Left colon (tissue), 2 donors: ENCODE data around the gene FLRT3. TPM values are rescaled to one million over a fixed set of nuclear protein-coding genes. Genes with fewer than 3 reads are reported as not detected.

Experiments
- ATAC-seq: fragments of 200-7000 bp; cut with Tn5 transposase; one replicate; pipeline ENCODE4 v1.9.1; 2020; ENCODE audit warnings: mild to moderate bottlenecking, moderate library complexity
- DNase-seq, 2 donors: peaks; one replicate each; pipeline ENCODE4 v3.0.0-alpha.2; 2020
- intact Hi-C, 2 donors: fragments of 100-400 bp; cut with DNase I in 1 of 2; cut with micrococcal nuclease in 1 of 2; formaldehyde crosslinking; loops; one replicate each; pipeline versions ENCODE4 v1.11.2 to v1.14.0; 2022; cut with DNase I, micrococcal nuclease
- total RNA-seq, 2 donors: library from RNA; stranded (reverse); fragmentation: NEBNext Ultra II Directional; extraction: Animal tissue kit (Norgen Biotek cat#: 25700); gene quantifications; one replicate each; pipeline ENCODE4 v1.2.1, GENCODE V29; 2021
- donor health status: DM: no; HTN: no; CAD: no.
- donor health status: DM: yes; HTN: yes; CAD: no.

FLRT3 gene
- total RNA-seq, 2 donors from 2014 or later: 1.3 to 4.2 TPM

DNA sequence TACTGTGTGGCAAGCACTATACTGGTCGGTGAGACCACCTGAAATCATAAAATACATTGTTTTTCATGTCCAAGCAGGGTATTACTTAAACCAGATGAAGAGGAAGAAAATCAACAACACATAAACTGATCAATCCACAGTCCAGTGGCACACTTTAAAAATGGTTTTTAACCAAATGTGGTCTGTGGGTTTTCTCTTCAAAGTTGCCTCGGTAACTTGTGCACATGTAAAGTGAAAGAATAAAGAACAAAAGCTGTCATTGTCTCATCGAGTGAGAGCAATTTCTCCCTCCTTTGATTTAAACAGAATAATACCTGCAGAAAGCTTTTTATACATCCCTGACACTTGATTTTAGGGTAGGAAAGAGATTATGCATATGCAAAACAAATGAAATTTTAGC lies 3.7 kb downstream of the FLRT3 start:
- DNase-seq: no peak
- intact Hi-C loops: no loop called here
- no peak for ATAC-seq

DNA sequence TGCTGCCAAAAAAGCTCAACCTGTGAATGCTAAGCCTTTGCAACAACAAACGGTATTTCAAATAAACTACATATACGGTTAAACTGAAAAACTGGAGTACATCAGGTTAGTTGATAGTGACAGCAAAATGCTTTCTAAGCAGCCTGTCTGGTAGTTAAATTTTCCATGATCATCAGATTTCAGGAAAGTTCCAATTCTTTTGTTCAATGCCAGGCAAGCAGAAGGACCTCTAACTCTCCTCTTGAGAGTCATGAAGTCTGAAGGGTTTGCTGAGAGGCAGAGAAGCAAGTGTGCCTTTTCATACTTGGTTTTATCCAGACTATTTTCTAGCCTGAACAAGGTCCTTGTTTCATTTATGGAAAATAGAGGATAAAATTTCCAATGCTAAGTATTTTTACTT lies 4.5 kb downstream of the FLRT3 start:
- intact Hi-C loops: no loop called here
- no peak for DNase-seq
- no peak for ATAC-seq

DNA sequence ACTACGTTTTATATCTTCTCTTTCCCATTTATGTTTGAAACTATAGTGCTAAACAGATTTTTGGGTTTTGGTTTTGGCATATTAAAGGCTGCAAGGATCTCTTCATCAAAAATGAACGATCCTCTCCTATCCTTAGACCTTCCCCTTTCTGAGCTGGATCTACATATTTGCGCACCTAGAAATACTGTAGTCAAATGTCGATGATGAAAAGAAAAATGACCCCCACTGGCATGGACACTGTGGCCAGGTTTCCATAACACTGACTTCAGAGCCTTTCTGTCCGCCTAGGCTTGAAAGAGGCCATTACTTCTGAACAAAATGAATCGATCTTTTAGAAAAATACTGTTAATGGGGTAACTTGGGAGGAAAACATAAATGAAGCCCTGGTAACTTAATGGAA lies 5.8 kb downstream of the FLRT3 start:
- ATAC-seq (no peak), DNase-seq (no peak)
- intact Hi-C loops: no loop called here

DNA sequence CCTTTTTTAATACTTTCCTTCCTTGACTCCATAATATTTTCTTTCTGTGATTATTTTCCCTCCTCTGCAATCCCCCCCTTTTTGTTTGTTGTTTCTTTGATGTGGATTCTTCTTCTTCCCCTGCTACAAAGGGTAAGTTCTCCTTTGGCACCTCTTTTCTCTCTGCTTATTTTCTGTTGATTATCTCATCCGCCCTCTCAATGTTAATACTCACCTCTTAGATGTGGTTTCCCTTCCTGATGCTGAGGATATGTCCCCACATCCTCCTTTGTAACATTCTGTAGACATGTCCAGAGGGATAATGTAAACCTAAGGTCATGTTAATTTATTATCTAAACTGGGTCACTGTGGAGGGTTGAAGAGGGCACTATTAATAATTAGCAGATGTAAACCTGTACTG lies 17.7 kb downstream of the FLRT3 start:
- intact Hi-C loops: no loop called here
- DNase-seq (no peak), ATAC-seq (no peak)

DNA sequence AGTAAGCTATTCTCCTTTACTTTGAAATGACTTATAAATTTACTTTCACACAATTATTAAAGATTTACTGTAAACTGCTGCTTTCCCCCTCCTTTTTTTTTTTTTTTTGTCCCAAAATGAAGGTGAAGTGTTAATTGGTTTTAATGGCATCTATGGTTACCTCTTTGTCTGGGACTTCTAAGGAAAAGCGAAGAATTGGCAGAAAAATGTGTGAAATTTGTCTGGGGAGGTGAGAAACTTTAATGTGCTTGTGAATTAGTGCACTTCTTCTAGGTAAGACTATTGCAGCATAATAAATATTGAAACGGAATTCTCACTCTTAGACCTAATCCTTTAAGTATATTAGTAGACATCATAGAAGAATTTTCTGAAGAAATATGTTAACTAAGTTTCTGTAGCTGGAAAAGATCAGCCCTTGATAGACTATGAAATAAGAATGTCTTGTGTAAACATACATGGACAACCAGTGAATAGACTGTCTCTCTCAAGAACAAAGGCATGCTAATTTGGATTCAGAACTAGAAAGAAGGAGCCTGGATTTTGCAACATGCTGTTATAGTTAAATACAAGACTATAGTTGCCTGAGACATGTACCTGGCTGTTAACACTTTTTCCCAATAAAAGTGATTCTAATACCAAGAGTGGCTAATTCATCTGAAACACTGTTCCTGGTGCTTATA lies 23.9 kb downstream of the FLRT3 start:
- DNase-seq: no peak
- intact Hi-C loops: no loop called here

DNA sequence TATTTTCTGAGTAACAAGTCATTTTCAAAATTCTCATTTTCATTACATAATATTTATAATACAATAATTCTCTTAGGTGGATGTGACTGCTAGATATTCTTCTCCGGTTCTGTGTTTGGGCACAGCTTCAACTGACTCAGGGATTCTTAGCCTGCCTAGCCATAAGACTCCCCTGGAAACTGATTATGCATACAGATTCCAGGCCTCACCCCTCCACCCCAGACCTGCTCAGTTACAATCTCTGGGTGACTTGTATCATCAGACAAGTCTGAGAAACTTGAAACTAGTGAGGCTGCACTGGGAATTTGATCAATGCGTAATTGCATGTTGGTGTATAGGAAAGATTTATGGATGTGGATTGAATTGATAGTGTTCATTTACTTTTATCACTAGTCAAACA lies 25.4 kb downstream of the FLRT3 start:
- intact Hi-C loops: no loop called here
- no peak for ATAC-seq
- no peak for DNase-seq

More for the DNA sequence above, 23.9 kb downstream of the FLRT3 start:
- ATAC-seq: no peak

DNA sequence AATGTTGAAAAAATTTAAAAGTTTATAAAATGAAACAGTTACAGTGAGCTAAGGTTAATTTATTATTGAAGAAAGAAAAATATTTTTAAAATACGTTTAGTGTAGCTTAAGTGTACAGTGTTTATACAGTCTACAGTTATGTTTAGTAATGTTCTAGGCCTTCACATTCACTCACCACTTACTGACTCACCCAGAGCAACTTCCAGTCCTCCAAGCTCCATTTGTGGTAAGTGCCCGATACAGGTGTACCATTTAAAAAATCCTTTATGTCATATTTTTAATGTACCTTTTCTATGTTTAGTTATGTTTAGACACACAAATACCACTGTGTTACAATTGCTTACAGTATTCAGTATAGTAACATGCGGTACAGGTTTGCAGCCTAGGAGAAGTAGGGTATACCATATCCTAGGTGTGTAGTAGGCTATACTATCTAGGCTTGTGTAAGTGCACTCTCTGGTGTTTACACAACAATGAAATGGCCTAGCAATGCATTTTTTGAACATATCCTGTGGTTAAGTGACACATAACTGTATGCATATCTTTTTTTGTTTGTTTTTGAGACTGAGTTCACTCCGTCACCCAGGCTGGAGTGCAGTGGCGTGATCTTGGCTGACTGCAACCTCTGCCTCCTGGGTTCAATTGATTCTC lies 26.3 kb downstream of the FLRT3 start:
- no peak for ATAC-seq
- DNase-seq: no peak
- intact Hi-C loops: no loop called here

DNA sequence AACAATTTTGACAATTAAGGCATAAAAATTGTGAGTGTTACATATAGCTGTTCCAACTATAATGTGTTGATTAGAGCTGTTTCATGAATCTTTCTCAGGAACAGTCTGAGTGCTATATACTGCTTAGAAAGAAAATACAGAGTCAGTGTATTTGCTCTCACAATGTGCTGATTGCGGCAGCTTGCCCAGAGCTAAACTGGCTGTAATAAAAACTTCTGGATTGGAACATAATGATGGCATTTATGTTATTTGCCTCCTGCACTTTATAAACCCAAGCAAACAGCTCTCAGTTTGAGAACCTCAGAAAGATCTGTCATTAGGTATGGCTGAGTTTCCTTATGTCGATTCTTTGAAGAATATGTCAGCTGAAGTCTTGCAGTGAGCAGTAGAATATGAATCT lies 29.5 kb downstream of the FLRT3 start:
- ATAC-seq (peak; percentile 78), DNase-seq (peak in 1 of 2 donors; percentile 8)
- intact Hi-C loops: no loop called here

DNA sequence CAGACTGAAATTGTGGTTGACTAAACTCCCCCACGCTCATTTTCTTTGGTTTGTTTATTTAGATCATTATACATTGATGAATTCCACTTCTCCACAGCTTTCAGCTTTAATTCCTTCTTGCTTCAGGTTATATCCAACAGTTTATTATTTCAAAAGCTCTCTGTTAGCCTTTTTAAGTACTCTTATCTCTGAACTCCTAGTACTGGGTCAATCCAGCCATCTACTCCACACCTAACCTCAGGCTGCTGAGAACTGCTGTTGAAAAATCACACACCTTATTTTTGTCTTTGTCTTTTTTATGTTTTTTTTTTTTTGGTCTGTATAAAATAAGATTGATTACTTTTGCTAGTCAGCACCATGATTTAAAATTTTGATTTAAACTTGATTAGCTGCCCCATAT lies 32.9 kb downstream of the FLRT3 start:
- no peak for ATAC-seq
- intact Hi-C loops: no loop called here

DNA sequence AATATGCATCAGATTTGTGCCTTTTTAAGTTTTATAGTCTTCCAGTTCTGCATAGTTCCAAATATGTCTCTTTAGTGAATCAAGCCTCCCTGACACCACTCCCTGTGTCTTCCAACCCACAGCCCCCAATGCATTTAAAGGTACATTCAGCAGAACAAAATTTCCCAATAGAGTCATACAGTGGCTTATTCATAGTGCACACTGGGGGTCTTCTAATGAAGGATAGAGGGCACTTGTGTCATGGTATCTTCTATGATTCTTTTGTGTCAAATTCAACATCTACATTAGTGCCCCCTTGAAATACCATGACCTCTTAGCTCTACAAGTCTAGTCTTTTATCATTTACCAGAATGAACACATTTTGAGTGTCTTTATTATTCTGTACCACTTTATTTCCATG lies 33.8 kb downstream of the FLRT3 start:
- no peak for ATAC-seq
- intact Hi-C loops: no loop called here
- no peak for DNase-seq

More for the DNA sequence above, 32.9 kb downstream of the FLRT3 start:
- DNase-seq: no peak

DNA sequence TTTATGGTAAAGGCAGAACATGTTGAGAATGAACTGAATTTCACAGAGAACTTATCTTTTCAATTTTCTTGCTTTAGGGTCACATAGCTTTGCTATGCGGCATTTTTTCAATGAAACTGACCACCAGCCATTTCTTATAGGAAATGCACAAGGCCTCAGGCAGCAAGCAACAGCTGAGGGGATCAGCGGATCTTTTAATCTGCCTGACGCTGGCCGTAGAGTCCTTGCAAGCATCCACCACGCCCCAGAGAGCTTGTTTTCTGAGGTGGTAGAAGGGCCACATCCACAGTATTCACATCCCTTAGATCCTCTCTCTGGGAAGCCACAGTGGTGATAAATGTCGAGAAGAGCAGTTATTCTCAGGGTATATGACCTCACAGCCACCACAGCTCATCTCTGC lies 34.3 kb downstream of the FLRT3 start:
- no peak for DNase-seq
- intact Hi-C loops: no loop called here
- ATAC-seq: no peak

DNA sequence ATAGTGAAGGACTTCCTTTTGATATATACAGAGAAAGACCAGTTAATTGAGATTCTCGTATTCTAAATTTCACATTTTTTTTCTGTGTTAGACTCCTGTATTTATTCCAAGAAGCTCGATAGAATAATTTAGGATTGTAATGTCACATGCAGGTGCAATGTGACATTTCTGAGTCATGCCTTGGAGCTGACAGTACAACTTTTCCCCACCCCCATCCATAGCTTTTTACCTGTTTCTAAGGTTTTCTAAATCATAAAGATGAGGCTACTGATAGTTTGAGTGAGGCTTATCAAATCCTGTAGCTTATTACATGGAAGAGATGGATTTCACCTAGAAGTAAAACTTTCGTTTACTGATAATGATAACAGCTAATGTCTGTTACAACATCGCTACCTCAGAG lies 37.6 kb downstream of the FLRT3 start:
- intact Hi-C loops: no loop called here
- ATAC-seq (no peak), DNase-seq (no peak)

DNA sequence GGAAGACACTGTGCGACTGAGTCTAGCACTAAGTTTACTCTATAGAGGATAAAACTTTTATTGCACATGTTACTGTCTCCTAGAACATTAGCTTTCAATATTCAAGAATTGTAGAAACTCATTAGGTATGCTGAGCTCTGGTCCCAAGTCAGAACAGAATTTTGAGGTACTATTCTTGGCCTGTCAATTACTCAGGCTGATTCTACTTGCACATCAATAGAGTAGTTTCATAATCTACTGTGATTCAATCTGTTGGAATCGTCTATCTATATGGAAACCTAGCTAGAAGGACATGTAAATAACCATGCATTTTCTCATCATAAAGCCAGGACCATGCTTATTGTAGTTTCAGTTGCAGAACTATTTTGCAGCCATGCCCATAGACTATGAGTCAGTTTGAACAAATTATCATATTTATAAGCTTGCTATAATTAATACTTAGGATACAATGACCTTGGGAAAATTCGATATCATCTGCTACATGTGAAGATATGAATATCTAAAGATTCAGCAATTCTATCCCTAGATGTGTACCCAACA lies 41.6 kb downstream of the FLRT3 start:
- no peak for ATAC-seq
- intact Hi-C loops: no loop called here
- no peak for DNase-seq

DNA sequence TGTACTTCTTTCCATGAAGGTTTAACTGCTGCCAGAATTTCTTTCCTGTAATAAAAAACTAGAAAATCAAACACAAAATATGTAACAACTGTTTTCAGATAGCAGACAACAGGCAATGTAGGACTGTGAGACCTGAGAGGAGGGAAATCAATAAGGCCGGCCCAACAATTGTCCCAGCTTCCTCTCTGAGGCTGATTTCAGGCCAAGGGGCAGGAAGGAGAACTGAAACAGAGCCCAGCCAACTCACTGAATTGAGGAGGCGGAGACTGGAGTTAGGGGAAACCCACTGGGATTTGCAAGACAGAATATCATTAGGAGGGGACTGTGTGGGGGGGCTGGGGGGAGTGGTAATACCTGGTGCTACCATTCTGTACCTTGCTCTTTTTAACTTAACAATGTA lies 42.2 kb downstream of the FLRT3 start:
- ATAC-seq (peak; percentile 27), DNase-seq (no peak)
- intact Hi-C loops: no loop called here

DNA sequence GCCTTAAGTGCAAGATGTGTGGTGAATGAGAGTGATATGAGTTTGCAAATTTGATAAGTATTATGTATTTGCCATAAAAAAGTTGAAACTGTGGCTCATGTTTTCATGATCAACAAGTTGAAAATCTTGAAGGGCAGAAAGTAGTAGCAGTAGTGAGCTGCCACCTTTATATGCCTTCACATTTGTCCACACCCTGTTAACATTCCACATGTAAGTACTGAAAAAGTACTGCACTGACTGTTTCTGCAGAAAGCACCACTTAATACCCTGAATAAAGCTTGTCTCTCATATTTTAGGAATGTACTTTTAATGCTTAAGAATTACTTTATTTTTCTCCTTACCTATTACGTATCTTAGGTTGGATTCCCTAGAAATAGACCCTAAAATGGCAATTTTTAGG lies 45.9 kb downstream of the FLRT3 start:
- intact Hi-C loops: no loop called here
- DNase-seq: no peak
- ATAC-seq: no peak

DNA sequence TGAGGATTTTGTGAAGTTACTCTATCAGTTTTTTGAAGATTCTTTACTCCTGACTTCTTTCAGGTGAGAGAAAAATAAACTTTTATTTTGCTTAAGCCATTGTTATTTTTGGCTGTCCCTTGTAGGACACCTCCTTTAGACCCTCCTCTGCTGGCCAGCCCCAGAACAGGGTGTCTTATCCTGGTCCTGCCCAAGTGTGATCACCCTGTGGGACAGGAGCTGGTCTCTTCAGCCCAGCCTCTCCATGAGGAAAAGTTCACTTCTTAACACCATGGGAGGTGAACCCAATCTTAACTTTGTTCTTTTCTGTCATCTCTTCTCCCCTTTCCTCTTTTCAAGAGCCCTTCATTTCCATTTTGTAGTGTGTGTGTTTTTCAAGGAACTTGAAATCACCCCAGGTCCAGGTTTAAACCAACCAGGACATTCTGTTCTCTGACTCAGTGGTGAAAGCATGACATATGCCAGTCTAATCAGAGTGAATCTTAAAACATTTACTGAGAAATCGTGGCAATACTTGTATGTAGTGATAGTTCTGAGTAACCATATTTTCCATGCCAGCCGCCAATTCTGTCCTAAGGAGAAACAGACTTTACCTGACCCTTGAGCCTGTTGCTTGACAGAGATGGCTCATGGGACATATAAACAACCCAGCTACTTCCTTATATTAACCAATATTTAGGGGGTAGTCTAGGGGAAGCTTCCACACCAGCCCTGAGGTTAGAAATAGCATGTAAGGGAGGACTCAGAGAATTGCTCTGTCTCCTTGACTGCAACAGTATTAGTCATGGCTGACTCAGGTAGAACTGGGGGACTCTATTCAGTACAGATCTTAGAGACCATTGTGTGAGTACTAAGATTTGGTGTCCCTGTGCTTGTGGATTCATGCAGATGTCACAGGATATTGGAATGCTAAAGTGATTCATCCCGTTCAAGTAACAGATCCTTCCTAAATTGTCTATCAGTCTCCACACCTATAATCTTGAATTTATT lies 48.8 kb downstream of the FLRT3 start:
- intact Hi-C loops: no loop called here
- ATAC-seq: peak; percentile 22
- no peak for DNase-seq

DNA sequence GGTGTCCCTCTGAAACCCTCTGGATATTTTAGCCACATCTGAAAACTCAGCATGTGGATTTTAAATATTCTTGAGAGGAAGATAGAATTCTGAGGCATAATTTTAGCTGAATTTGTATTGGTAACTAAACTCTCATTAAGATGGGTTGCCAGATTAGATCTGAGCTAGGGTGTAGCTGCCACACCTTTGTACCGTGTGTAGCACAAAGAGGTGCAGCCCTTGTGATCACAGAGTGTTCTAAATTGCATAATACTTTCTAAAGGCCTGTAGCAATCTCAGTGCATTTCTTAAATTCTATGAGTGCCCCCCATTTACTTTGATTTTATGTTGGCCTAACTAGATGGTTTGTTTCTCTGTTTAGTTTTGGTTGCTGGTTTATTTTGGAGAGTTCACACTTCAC lies 53.0 kb downstream of the FLRT3 start:
- DNase-seq (no peak), ATAC-seq (no peak)
- intact Hi-C loops: no loop called here

DNA sequence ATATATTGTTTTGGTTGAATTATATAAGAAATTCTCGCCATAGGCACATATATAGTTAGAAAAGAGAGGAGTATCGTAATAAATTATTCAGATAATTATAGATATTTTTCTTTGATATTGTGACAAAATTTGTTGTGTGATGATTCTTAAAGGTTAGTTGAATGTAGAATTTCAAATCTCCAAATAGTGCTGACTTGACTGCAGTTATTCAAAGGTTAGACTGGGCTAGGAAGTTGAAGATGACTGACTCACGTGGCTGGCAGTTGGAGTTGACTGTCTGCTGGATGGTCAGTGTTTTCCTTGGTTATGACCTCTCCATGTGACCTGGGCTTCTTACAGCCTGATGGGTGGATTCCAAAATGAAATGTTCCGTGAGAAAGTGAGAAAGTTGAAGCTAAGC lies 55.3 kb downstream of the FLRT3 start:
- DNase-seq (no peak), ATAC-seq (no peak)
- intact Hi-C loops: no loop called here
